LNCAP (cell line): Measurements from ENCODE around the gene PGPEP1.

Experiments used
- TF ChIP-seq, protein P1 (sequence below): fragments of 450-650 bp; IDR thresholded peaks from 2 replicates; pipeline ENCODE4 v1.5.1; 2017; ENCODE audit warnings: mild to moderate bottlenecking

The PGPEP1 gene

DNA sequence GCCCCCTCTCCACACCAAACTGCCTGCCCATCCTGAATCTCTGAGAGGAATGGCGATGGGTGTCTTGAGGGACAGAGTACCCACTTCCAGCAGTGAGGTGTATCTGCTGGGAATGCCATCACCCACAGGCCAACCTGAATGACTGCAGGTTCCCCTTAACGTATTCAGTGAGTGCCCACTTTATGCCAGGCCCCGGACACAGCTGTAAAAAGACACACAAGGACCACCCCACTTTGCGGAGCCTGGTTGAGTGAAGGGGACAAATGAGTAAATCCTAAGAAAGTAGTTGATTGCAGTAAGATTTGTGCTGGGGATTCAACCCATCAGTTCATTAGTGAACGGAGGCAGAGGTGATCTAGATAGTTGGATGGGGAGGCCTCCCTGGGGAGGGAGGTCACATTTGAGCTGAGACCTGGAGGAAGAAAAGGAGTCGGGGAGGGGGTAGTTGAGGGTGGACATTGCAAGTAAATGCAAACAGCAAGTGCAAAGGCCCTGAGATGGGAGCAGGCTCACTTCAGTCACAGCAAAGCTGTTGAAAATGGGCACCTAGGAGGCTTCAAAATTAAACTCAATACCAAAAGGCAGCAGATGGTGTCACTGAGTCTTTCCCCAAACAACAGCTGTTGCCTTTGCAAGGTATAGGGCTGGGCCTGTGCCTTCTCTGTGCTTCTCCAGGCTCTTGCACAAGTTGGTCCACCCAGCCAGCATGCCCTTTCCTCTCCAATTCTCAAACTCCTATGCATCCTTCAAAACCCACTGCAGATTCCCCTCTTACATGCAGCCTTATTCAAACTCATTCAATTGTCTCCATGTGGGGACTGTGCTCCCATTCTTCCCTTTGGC lies 49.9 kb downstream of the PGPEP1 start:
- TF ChIP-seq, protein P1, sequence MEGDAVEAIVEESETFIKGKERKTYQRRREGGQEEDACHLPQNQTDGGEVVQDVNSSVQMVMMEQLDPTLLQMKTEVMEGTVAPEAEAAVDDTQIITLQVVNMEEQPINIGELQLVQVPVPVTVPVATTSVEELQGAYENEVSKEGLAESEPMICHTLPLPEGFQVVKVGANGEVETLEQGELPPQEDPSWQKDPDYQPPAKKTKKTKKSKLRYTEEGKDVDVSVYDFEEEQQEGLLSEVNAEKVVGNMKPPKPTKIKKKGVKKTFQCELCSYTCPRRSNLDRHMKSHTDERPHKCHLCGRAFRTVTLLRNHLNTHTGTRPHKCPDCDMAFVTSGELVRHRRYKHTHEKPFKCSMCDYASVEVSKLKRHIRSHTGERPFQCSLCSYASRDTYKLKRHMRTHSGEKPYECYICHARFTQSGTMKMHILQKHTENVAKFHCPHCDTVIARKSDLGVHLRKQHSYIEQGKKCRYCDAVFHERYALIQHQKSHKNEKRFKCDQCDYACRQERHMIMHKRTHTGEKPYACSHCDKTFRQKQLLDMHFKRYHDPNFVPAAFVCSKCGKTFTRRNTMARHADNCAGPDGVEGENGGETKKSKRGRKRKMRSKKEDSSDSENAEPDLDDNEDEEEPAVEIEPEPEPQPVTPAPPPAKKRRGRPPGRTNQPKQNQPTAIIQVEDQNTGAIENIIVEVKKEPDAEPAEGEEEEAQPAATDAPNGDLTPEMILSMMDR, result no peak

GRCh38 chr19:18391509-18392075 lies 51.2 kb downstream of the PGPEP1 start:
- TF ChIP-seq, protein P1, result no peak

- TF ChIP-seq, protein P1, result no peak
Observed at GRCh38 chr19:18392417-18392816, 52.0 kb downstream of the PGPEP1 start.

GRCh38 chr19:18392926-18393325 lies 52.5 kb downstream of the PGPEP1 start:
- TF ChIP-seq, protein P1, result no peak

- TF ChIP-seq, protein P1, result no peak
Observed at GRCh38 chr19:18393836-18394235, 53.4 kb downstream of the PGPEP1 start.

GRCh38 chr19:18396471-18397241 lies 56.3 kb downstream of the PGPEP1 start:
- TF ChIP-seq, protein P1, result no peak
